Measurements from ENCODE around the gene SGCA. TPM values are rescaled to one million over a fixed set of nuclear protein-coding genes. Genes with fewer than 3 reads are reported as not detected.

Gene SGCA
- total and polyA plus RNA-seq, 2 of the 13 experiments (the other 11 are each of a cell fraction or from before 2014, with no cell fraction given): not detected

GRCh38 chr17:50149417-50150353, 16.1 kb upstream of the SGCA start (continued):
- no peak for TF ChIP-seq ZBTB40 (IDR thresholded peaks at IDR 0.05)
- TF ChIP-seq ZBTB40 (CRISPR knock-in tag; IDR thresholded peaks at IDR 0.05): peak; percentile 41; the same call in 1 of the 2 replicates
- peak; percentile 41; the same call in 1 of the 2 replicates for TF ChIP-seq ESRRA (CRISPR knock-in tag; IDR thresholded peaks at IDR 0.05; ENCODE audit: low read depth)
- peak; percentile 15; the same call in 1 of the 2 replicates for TF ChIP-seq REPIN1 (CRISPR knock-in tag; IDR thresholded peaks at IDR 0.05; ENCODE audit: borderline replicate concordance, low read depth)
- TF ChIP-seq FLYWCH1 (CRISPR knock-in tag; IDR thresholded peaks at IDR 0.05): no peak; the same call in 1 of the 2 replicates
- TF ChIP-seq CC2D1A (CRISPR knock-in tag; IDR thresholded peaks at IDR 0.05): no peak
- TF ChIP-seq PLRG1 (conservative IDR thresholded peaks at IDR 0.05): no peak
- 0 out of 2 replicates have a peak, but pooled peaks have one; percentile 25 for TF ChIP-seq ZNF609 (CRISPR knock-in tag; IDR thresholded peaks at IDR 0.05; ENCODE audit: borderline replicate concordance)
- TF ChIP-seq ZNF3 (CRISPR knock-in tag; IDR thresholded peaks at IDR 0.05): no peak
- peak; percentile 81 for TF ChIP-seq RBFOX2 (IDR thresholded peaks at IDR 0.05; ENCODE audit: low read depth, low read length)
